HepG2 (cell line): ENCODE data around the gene SLCO3A1. TPM values are rescaled to one million over a fixed set of nuclear protein-coding genes. Genes with fewer than 3 reads are reported as not detected.

Experiments used
- ATAC-seq: fragments of 200-7000 bp; cut with Tn5 transposase; 3 replicates; pipeline ENCODE4 v1.9.1; 2020; ENCODE audit warnings: mild to moderate bottlenecking, moderate library complexity
- BruUV-seq: library from RNA; stranded (reverse); fragments of 400-500 nt; replicated peaks from 2 replicates; lab custom pipeline; 2021; lab: Mats Ljungman, UMichigan
- CTCF ChIA-PET: fragments of 300-600 bp; formaldehyde crosslinking; extraction: SDS; loops from one replicate; lab custom pipeline; 2021; ENCODE audit warnings: low total read pairs, inconsistent platforms, low intra/inter-chr PET ratio; lab: Yijun Ruan, JAX
- POLR2A ChIA-PET: fragments of 350-600 bp; sonication (Branson Sonifier 250); formaldehyde crosslinking; loops from one replicate; lab custom pipeline; 2020; ENCODE audit warnings: antibody characterized with exemption, inconsistent platforms; lab: Yijun Ruan, JAX
- DNase-seq: peaks from one replicate; pipeline ENCODE4 v3.0.0-alpha.2; 2015; ENCODE audit warnings: low spot score
- FAIRE-seq: peaks from 3 replicates; lab custom pipeline; 2011; peaks lifted over from hg19 to GRCh38; lab: Jason Lieb, UNC
- H2AFZ ChIP-seq: one replicate; pipeline ENCODE4 v1.6.1; 2011; ENCODE audit warnings: low read length, inconsistent platforms
- H3K27ac ChIP-seq: fragments of 300-600 bp; 3 replicates; pipeline ENCODE4 v1.8.0; 2011; ENCODE audit warnings: mixed run types, mild to moderate bottlenecking, mixed read lengths, low read length, inconsistent platforms; ENCODE audit not compliant: insufficient read depth; ENCODE audit errors: extremely low read length
- H3K27me3 ChIP-seq, 2 experiments: fragments of 200-600 bp in 1 of 2; 2 replicates in 1 of 2; 3 replicates in 1 of 2; pipeline versions ENCODE4 v1.6.0 to v1.8.0; 2011; ENCODE audit warnings: low read length in 2 of 2, mild to moderate bottlenecking in 2 of 2, moderate library complexity in 2 of 2, inconsistent platforms in 1 of 2; ENCODE audit not compliant: insufficient read depth in 2 of 2, control insufficient read depth in 1 of 2
- H3K36me3 ChIP-seq, 2 experiments: fragments of 200-600 bp in 1 of 2; replicated peaks in 1 of 2; 2 replicates in 1 of 2; 3 replicates in 1 of 2; pipeline versions ENCODE4 v1.5.1 to v1.8.0; 2011; ENCODE audit warnings: low read length in 2 of 2, inconsistent platforms in 1 of 2; ENCODE audit not compliant: insufficient read depth in 2 of 2, control insufficient read depth in 1 of 2
- H3K4me1 ChIP-seq: 2 replicates; pipeline ENCODE4 v1.5.1; 2012; ENCODE audit warnings: low read length, inconsistent platforms; ENCODE audit not compliant: insufficient read depth
- H3K4me2 ChIP-seq: 2 replicates; pipeline ENCODE4 v1.6.0; 2011; ENCODE audit warnings: low read depth, low read length, inconsistent platforms
- H3K4me3 ChIP-seq, 3 experiments: fragments of 200-600 bp in 1 of 3; sonication (generic), shearing (Covaris generic) in 1 of 3; replicated peaks in 1 of 3; 2 replicates each; pipeline ENCODE4 v1.5.1; 2011 to 2016; ENCODE audit warnings: low read length in 3 of 3, inconsistent platforms in 2 of 3, low read depth in 2 of 3, mild to moderate bottlenecking in 2 of 3, control low read depth in 1 of 3, mixed read lengths in 1 of 3; ENCODE audit not compliant: insufficient read depth in 1 of 3
- H3K79me2 ChIP-seq: one replicate; pipeline ENCODE4 v1.6.1; 2011; ENCODE audit warnings: low read length, inconsistent platforms; ENCODE audit not compliant: insufficient read depth
- H3K9ac ChIP-seq: 2 replicates; pipeline ENCODE4 v1.6.0; 2011; ENCODE audit warnings: mild to moderate bottlenecking, low read depth, low read length, inconsistent platforms; ENCODE audit not compliant: insufficient read depth
- H3K9me3 ChIP-seq: 2 replicates; pipeline ENCODE4 v1.5.1; 2012; ENCODE audit warnings: mild to moderate bottlenecking, low read length
- H4K20me1 ChIP-seq: 2 replicates; pipeline ENCODE4 v1.6.0; 2011; ENCODE audit warnings: inconsistent platforms, mild to moderate bottlenecking, low read length, moderate library complexity; ENCODE audit not compliant: insufficient read depth
- ARNT ChIP-seq: fragments of 450-650 bp; IDR thresholded peaks from 2 replicates; pipeline ENCODE4 v1.6.1; 2017
- GPBP1L1 ChIP-seq: sonication (generic); formaldehyde crosslinking; IDR thresholded peaks from 2 replicates; pipeline ENCODE4 v1.5.0; 2020; ENCODE audit warnings: mild to moderate bottlenecking, missing genetic modification reagents
- KLF15 ChIP-seq: sonication (generic); formaldehyde crosslinking; IDR thresholded peaks from 2 replicates; pipeline ENCODE4 v1.8.1; 2023; ENCODE audit warnings: borderline replicate concordance, mild to moderate bottlenecking, inconsistent platforms, missing genetic modification reagents, mixed read lengths
- NFE2 ChIP-seq: sonication (generic); formaldehyde crosslinking; IDR thresholded peaks from 2 replicates; pipeline ENCODE4 v1.4.0; 2020; ENCODE audit warnings: missing genetic modification reagents
- RBAK ChIP-seq: sonication (generic); formaldehyde crosslinking; IDR thresholded peaks from 2 replicates; pipeline ENCODE4 v1.5.1; 2020; ENCODE audit warnings: mild to moderate bottlenecking, missing genetic modification reagents
- RORA ChIP-seq: sonication (generic); formaldehyde crosslinking; IDR thresholded peaks from 2 replicates; pipeline ENCODE4 v1.5.0; 2020; ENCODE audit warnings: mild to moderate bottlenecking, missing genetic modification reagents, moderate library complexity
- SMAD1 ChIP-seq: sonication (generic); formaldehyde crosslinking; IDR thresholded peaks from 2 replicates; pipeline ENCODE4 v1.4.0; 2020; ENCODE audit warnings: missing genetic modification reagents, low read depth, mild to moderate bottlenecking, borderline replicate concordance
- XRCC5 ChIP-seq: fragments of 200-400 bp; formaldehyde crosslinking; optimal IDR thresholded peaks from 2 replicates; pipeline ENCODE3; 2017; ENCODE audit warnings: mild to moderate bottlenecking, low read length
- ZNF446 ChIP-seq: sonication (generic); formaldehyde crosslinking; IDR thresholded peaks from 2 replicates; pipeline ENCODE4 v1.5.0; 2020; ENCODE audit warnings: mild to moderate bottlenecking, missing genetic modification reagents
- ZNF598 ChIP-seq: sonication (generic); formaldehyde crosslinking; IDR thresholded peaks from 2 replicates; pipeline ENCODE4 v1.5.1; 2020; ENCODE audit warnings: mild to moderate bottlenecking, missing genetic modification reagents, borderline replicate concordance
- ZSCAN31 ChIP-seq: sonication (generic); formaldehyde crosslinking; IDR thresholded peaks from 2 replicates; pipeline ENCODE4 v1.5.0; 2020; ENCODE audit warnings: low read depth, mild to moderate bottlenecking, missing genetic modification reagents
- WGBS: methylation state at CpG from one replicate; pipeline ENCODE4 v1.1.6; 2017; ENCODE audit warnings: low lambda C conversion rate; 5-methylcytosine and 5-hydroxymethylcytosine counted together
- in situ Hi-C: cut with HindIII; loops from 2 replicates; pipeline ENCODE4 v1.10.0; 2017; ENCODE audit warnings: low pct_unique_long_range_greater_than_20kb; ENCODE audit not compliant: extremely low pct_ligation_motif_present
- intact Hi-C: fragments of 100-400 bp; cut with micrococcal nuclease; formaldehyde crosslinking; loops from one replicate; pipeline ENCODE4 v1.10.0; 2022; ENCODE audit not compliant: unreplicated experiment
- polyA plus RNA-seq, 8 experiments: library from polyadenylated mRNA; depleted of rRNA in 3 of 8; stranded (reverse) in 7 of 8; unstranded in 1 of 8; fragments of >200 nt; fragmentation: Illumina TruSeq in 4 of 8; extraction: Trizol in 4 of 8; gene quantifications; 2 replicates each; pipeline versions ENCODE4 v1.2.1 to v1.2.3, GENCODE V29; 2011 to 2016; ENCODE audit warnings: low read depth in 4 of 8, missing spikeins in 1 of 8, mixed read lengths in 1 of 8; ENCODE audit not compliant: insufficient read depth in 1 of 8
- total RNA-seq, 5 experiments: library from RNA; depleted of rRNA; stranded (reverse); fragments of >200 nt; fragmentation: Illumina TruSeq; extraction: Trizol; gene quantifications; 2 replicates each; pipeline ENCODE4 v1.2.3, GENCODE V29; 2016; ENCODE audit warnings: low read depth in 1 of 5
- TF ChIP-seq, protein P1 (sequence below): sonication (generic); formaldehyde crosslinking; conservative IDR thresholded peaks from 2 replicates; pipeline ENCODE4 v1.4.0; 2020; ENCODE audit warnings: mild to moderate bottlenecking, missing genetic modification reagents, moderate library complexity
- TF ChIP-seq, protein P2 (sequence below): IDR thresholded peaks from 2 replicates; pipeline ENCODE4 v1.6.1; 2018; ENCODE audit warnings: missing genetic modification reagents

SLCO3A1 gene
- total and polyA plus RNA-seq, 2 of the 13 experiments (the other 11 are each of a cell fraction or from before 2014, with no cell fraction given) = 0.02 TPM; not detected in 1

DNA sequence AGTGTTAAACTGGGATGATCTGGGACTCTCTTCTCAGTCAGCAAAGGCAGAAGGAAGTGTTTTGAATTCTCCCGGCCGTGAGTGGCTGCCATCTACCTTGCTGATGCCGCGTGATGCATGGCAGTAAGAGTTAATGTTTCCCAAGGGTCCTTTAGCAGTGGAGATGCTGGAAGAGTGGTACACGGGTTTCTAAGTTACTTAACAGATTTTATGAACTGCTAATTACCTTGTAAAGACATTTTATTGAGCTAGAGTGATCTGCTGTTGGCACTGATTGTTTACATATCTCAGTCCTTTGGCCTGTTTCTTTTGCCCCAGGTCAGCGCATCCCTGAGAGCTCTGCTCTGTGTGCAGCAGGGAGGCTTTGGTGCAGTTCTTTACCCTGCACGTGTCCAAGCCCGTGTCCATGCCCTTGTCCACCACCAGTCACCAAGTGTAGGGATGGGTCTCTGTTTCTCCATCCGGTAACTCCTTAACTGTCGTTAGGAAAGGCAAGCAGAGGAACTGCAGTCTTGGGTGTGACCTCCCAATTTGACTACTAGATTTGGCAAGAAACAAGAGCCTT is 172.3 kb downstream of the SLCO3A1 start:
- FAIRE-seq = no peak
- CTCF ChIA-PET = no interaction called here
- Histone ChIP-seq H3K27me3 (peaks cover 0 to 4% of the 10 kb centered on the region in 2 experiments; a peak in 2 of 5 replicates), H3K9ac (no peak overlapping the region), H3K4me2 (no peak overlapping the region), H2AFZ (no peak overlapping the region), H3K36me3 (no peaks in the 10 kb centered on the region), H4K20me1 (no peaks in the 10 kb centered on the region), H3K9me3 (no peaks in the 10 kb centered on the region), H3K4me1 (no peaks in the 10 kb centered on the region), H3K27ac (no peak overlapping the region), H3K79me2 (no peaks in the 10 kb centered on the region), H3K4me3 (no peak overlapping the region)
- WGBS = 22% methylated on average over 10 of the region's 10 CpGs
- DNase-seq = no peak
- ATAC-seq = no peak
- no TSS peak for BruUV-seq
- POLR2A ChIA-PET = no interaction called here
- intact Hi-C loops (no loop called here), in situ Hi-C loops (no loop called here)
- TF ChIP-seq RORA (no peak), ZNF446 (CRISPR knock-in tag) (no peak)

DNA sequence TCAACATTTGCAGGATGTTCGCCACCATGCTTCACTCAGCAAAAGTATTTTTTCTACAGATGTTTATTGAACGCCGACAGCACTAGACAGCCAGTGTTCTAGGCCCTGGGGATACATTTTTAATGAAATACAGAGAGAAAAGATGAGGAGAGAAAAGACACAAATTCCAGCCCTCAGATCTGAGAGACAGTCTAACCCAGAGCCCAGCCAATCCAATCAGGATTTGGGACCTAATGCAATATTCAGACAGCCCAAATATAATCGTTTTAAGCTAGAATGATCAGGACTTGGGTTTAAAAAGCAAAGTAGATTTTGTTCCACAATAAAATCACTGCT is 174.8 kb downstream of the SLCO3A1 start:
- no TSS peak for BruUV-seq
- Histone ChIP-seq H3K9me3 (no peaks in the 10 kb centered on the region), H2AFZ (no peak overlapping the region), H3K4me3 (no peak overlapping the region), H4K20me1 (no peaks in the 10 kb centered on the region), H3K4me2 (no peak overlapping the region)
- intact Hi-C loops = no loop called here
- TF ChIP-seq, protein P1, sequence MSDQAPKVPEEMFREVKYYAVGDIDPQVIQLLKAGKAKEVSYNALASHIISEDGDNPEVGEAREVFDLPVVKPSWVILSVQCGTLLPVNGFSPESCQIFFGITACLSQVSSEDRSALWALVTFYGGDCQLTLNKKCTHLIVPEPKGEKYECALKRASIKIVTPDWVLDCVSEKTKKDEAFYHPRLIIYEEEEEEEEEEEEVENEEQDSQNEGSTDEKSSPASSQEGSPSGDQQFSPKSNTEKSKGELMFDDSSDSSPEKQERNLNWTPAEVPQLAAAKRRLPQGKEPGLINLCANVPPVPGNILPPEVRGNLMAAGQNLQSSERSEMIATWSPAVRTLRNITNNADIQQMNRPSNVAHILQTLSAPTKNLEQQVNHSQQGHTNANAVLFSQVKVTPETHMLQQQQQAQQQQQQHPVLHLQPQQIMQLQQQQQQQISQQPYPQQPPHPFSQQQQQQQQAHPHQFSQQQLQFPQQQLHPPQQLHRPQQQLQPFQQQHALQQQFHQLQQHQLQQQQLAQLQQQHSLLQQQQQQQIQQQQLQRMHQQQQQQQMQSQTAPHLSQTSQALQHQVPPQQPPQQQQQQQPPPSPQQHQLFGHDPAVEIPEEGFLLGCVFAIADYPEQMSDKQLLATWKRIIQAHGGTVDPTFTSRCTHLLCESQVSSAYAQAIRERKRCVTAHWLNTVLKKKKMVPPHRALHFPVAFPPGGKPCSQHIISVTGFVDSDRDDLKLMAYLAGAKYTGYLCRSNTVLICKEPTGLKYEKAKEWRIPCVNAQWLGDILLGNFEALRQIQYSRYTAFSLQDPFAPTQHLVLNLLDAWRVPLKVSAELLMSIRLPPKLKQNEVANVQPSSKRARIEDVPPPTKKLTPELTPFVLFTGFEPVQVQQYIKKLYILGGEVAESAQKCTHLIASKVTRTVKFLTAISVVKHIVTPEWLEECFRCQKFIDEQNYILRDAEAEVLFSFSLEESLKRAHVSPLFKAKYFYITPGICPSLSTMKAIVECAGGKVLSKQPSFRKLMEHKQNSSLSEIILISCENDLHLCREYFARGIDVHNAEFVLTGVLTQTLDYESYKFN (CRISPR knock-in tag) = no peak
- no peak for TF ChIP-seq ZSCAN31 (CRISPR knock-in tag)
- no peak for TF ChIP-seq ARNT
- TF ChIP-seq XRCC5 = no peak
- no peak for TF ChIP-seq ZNF598 (CRISPR knock-in tag)
- TF ChIP-seq SMAD1 = no peak
- no peak for TF ChIP-seq RBAK (CRISPR knock-in tag)
- TF ChIP-seq NFE2 = no peak
- TF ChIP-seq KLF15 (CRISPR knock-in tag) = no peak
- TF ChIP-seq GPBP1L1 (CRISPR knock-in tag) = no peak
- TF ChIP-seq, protein P2, sequence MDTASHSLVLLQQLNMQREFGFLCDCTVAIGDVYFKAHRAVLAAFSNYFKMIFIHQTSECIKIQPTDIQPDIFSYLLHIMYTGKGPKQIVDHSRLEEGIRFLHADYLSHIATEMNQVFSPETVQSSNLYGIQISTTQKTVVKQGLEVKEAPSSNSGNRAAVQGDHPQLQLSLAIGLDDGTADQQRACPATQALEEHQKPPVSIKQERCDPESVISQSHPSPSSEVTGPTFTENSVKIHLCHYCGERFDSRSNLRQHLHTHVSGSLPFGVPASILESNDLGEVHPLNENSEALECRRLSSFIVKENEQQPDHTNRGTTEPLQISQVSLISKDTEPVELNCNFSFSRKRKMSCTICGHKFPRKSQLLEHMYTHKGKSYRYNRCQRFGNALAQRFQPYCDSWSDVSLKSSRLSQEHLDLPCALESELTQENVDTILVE (CRISPR knock-in tag) = no peak
- TF ChIP-seq, all 625 proteins: peak for 0
- H3K36me3 ChIP-seq = no peaks in the 10 kb centered on the region
- H3K27ac ChIP-seq = no peak overlapping the region
- FAIRE-seq (no peak), ATAC-seq (no peak), DNase-seq (no peak)
- no peaks in the 10 kb centered on the region for H3K4me1 ChIP-seq
- H3K79me2 ChIP-seq = no peaks in the 10 kb centered on the region
- 11% methylated on average over 4 of the region's 4 CpGs for WGBS
- ChIA-PET CTCF (no interaction called here), POLR2A (no interaction called here)
- in situ Hi-C loops = no loop called here
- no peak overlapping the region for H3K9ac ChIP-seq
- H3K27me3 ChIP-seq = peaks cover 0 to 4% of the 10 kb centered on the region in 2 experiments; a peak in 1 of 5 replicates
